ENCODE results near the gene PRND. TPM values are rescaled to one million over a fixed set of nuclear protein-coding genes. Genes with fewer than 3 reads are reported as not detected.

Gene PRND
- total and polyA plus RNA-seq, 2 of the 4 experiments (the other 2 are of a cell fraction), result not detected

DNA sequence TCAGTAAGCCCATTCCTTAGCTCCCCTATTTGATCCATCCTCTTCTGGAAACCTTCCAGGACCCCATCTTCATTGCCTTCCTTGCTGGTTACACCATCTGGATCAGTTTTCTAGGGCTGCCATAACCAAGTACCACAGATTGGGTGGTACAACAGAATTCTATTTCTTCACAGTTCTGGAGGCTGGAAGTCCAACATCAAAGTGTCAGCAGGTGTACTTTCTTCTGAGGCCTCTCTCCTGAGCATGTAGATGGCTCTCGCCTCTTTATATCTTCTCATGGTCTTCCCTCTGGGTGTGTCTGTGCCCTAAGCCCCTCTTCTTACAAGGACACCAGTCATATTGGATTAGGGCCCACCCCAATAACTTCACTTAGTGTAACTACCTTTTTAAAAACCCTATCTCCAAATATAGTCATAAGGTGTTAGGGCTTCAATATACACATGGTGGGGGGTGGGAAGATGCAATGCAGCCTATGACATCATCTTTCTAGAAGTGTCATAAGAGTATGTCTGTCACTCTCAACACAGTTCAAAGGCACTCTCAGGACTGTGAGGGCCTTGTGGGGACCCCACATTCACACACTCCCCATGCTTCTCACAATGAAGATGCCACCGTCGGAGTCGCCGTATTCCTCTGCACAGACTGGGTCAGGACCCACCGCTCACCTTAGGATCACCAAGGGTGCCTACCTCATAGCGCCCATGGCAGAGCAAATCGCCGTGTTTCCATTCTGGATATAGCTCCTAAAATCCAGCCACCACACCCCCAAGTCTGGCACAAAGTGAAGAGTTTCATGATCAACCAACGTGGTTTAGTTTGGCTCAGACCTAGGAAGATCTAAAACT is 12.2 kb upstream of the PRND start:
- ChIA-PET POLR2A (ENCODE audit: unreplicated experiment) (no interaction called here), CTCF (no interaction called here)
- no peak for DNase-seq
- intact Hi-C loops (cut with micrococcal nuclease), result no loop called here
- Histone ChIP-seq H3K36me3 (ENCODE audit: control insufficient read depth, insufficient read depth, low read length) (no peaks in the 10 kb centered on the region), H3K27ac (ENCODE audit: insufficient read depth, low read length) (no peak overlapping the region), H3K9me3 (ENCODE audit: control insufficient read depth, insufficient read depth, low read length) (peaks cover 3% of the 10 kb centered on the region; the same call in 1 of the 2 replicates), H2BK120ac (ENCODE audit: low read depth, low read length) (no peak overlapping the region), H3K56ac (ENCODE audit: extremely low read depth, insufficient read depth, low read length) (no peak overlapping the region), H3K23ac (ENCODE audit: low read depth, low read length) (no peak overlapping the region), H3K4me2 (ENCODE audit: low read depth, low read length) (no peak overlapping the region), H3K4me3 (ENCODE audit: insufficient read depth, low read depth, low read length) (no peak overlapping the region), H3K9ac (ENCODE audit: low read depth, low read length) (no peak overlapping the region), H4K8ac (ENCODE audit: low read depth in 2 of 2, low read length in 2 of 2) (no peak overlapping the region), H3K4me1 (ENCODE audit: control insufficient read depth, insufficient read depth, low read length) (no peaks in the 10 kb centered on the region), H2BK20ac (ENCODE audit: low read depth, low read length) (no peak overlapping the region), H4K5ac (ENCODE audit: low read depth, low read length) (no peak overlapping the region), H2AFZ (replicated peaks; ENCODE audit: low read length, poor library complexity) (no peak overlapping the region), H3K79me1 (ENCODE audit: low read depth in 1 of 2, low read length in 2 of 2) (no peaks in the 10 kb centered on the region), H3K27me3 (ENCODE audit: control insufficient read depth, insufficient read depth, low read length) (peaks cover 8% of the 10 kb centered on the region), H3K14ac (replicated peaks; ENCODE audit: low read depth, low read length) (no peak overlapping the region), H3K4ac (ENCODE audit: low read depth, low read length) (no peak overlapping the region), H3K9me1 (ENCODE audit: insufficient read depth, low read length) (no peaks in the 10 kb centered on the region), H3K18ac (ENCODE audit: low read depth, low read length) (no peak overlapping the region), H2AK5ac (ENCODE audit: low read depth, low read length) (no peak overlapping the region), H2BK15ac (ENCODE audit: low read depth, low read length) (no peak overlapping the region), H2BK5ac (ENCODE audit: low read depth, low read length, poor library complexity, severe bottlenecking) (no peak overlapping the region), H4K91ac (ENCODE audit: insufficient read depth, low read depth, low read length) (no peak overlapping the region), H4K20me1 (ENCODE audit: insufficient read depth, low read length) (no peaks in the 10 kb centered on the region), H2AK9ac (replicated peaks; ENCODE audit: low read depth, low read length, poor library complexity) (no peak overlapping the region)
- no peak for ATAC-seq (ENCODE audit: low read depth)
- in situ Hi-C loops (cut with MboI; ENCODE audit: low sequenced_read_pairs), result loop anchor here (5.0 kb wide), 1 partner anchor 472 kb away; no protein-coding TSS in a partner anchor
- 83% methylated on average over 8 of the region's 10 CpGs; no CpG with 5 or more reads in 1 of the 2 experiments for WGBS, 2 experiments (ENCODE audit: extremely low coverage in 2 of 2, insufficient read length in 1 of 2)
- TF ChIP-seq MAFK (IDR thresholded peaks at IDR 0.05; ENCODE audit: low read depth, low read length), result no peak
- TF ChIP-seq SMC3 (IDR thresholded peaks at IDR 0.05; ENCODE audit: low read depth, low read length), result no peak
- TF ChIP-seq, protein P1, sequence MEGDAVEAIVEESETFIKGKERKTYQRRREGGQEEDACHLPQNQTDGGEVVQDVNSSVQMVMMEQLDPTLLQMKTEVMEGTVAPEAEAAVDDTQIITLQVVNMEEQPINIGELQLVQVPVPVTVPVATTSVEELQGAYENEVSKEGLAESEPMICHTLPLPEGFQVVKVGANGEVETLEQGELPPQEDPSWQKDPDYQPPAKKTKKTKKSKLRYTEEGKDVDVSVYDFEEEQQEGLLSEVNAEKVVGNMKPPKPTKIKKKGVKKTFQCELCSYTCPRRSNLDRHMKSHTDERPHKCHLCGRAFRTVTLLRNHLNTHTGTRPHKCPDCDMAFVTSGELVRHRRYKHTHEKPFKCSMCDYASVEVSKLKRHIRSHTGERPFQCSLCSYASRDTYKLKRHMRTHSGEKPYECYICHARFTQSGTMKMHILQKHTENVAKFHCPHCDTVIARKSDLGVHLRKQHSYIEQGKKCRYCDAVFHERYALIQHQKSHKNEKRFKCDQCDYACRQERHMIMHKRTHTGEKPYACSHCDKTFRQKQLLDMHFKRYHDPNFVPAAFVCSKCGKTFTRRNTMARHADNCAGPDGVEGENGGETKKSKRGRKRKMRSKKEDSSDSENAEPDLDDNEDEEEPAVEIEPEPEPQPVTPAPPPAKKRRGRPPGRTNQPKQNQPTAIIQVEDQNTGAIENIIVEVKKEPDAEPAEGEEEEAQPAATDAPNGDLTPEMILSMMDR (conservative IDR thresholded peaks at IDR 0.05; ENCODE audit: low read depth, low read length), result no peak
- TF ChIP-seq CEBPB (IDR thresholded peaks at IDR 0.05; ENCODE audit: low read depth, low read length), result no peak
- no peak for TF ChIP-seq RCOR1 (IDR thresholded peaks at IDR 0.05; ENCODE audit: insufficient replicate concordance, low read length)
- TF ChIP-seq, protein P2, sequence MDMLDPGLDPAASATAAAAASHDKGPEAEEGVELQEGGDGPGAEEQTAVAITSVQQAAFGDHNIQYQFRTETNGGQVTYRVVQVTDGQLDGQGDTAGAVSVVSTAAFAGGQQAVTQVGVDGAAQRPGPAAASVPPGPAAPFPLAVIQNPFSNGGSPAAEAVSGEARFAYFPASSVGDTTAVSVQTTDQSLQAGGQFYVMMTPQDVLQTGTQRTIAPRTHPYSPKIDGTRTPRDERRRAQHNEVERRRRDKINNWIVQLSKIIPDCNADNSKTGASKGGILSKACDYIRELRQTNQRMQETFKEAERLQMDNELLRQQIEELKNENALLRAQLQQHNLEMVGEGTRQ (IDR thresholded peaks at IDR 0.05; ENCODE audit: low read depth, low read length), result no peak
- TF ChIP-seq POLR2A (IDR thresholded peaks at IDR 0.05; ENCODE audit: low read depth, low read length), result no peak
- no peak for TF ChIP-seq NFE2L2 (IDR thresholded peaks at IDR 0.05; ENCODE audit: low read depth, low read length)
- dilution Hi-C loops (cut with HindIII; ENCODE audit: low sequenced_read_pairs, unreplicated experiment), result no loop called here
- no TSS peak for BruUV-seq (replicated peaks)

Data from IMR-90 (cell line).